Iris pigment epithelial cell (primary cell): Measurements from ENCODE around the gene STPG3.

Source experiments
- DNase-seq: peaks from one replicate; pipeline ENCODE4 v3.0.0-alpha.2; 2011; ENCODE audit warnings: low read depth

Gene STPG3

DNA sequence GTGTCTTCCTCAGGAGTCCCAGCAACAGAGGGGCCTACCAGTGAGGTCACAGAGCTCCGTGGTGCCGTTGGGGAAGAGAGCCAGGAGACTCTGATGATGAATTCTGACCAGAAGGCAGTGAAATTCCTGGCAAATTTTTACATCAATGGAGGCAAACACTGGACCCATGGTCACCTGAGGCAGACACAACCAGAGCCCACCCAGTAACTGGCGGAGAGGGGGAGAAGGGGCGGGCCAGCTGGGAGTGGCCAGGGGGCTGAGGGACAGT lies at the start of gene STPG3:
Gene STPG3 (plus strand): TSS at position 93 of the 268 bp plus-strand sequence. CDS start 1 bp downstream, at position 94.
- DNase-seq: no peak

DNA sequence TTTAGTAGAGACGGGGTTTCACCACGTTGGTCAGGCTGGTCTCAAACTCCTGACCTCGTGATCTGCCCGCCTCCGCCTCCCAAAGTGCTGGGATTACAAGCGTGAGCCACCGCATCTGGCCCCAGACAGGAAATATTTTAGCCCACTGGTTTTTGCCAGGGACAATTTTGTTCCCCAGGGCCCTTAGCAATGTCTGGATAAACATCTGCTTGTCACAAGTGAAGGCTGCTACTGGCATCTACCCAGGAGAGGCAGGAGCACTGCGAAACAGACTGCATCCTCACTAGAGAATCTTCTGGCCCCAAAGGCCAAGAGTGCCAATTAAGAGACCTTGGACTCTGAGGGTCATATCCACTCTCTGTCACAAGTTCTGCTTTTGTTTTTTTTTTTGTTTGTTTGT lies 48.1 kb upstream of the STPG3 start:
- DNase-seq: no peak

DNA sequence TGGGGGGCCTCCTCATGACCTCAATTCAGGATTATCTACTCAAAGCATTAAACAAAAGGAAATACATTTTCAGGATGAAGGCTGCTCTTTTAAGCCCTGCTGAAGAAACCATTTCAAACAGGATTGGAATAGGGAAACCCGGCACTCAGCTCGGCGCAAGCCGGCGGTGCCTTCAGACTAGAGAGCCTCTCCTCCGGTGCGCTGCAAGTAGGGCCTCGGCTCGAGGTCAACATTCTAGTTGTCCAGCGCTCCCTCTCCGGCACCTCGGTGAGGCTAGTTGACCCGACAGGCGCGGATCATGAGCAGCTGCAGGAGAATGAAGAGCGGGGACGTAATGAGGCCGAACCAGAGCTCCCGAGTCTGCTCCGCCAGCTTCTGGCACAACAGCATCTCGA lies 46.4 kb upstream of the STPG3 start:
- DNase-seq: no peak

DNA sequence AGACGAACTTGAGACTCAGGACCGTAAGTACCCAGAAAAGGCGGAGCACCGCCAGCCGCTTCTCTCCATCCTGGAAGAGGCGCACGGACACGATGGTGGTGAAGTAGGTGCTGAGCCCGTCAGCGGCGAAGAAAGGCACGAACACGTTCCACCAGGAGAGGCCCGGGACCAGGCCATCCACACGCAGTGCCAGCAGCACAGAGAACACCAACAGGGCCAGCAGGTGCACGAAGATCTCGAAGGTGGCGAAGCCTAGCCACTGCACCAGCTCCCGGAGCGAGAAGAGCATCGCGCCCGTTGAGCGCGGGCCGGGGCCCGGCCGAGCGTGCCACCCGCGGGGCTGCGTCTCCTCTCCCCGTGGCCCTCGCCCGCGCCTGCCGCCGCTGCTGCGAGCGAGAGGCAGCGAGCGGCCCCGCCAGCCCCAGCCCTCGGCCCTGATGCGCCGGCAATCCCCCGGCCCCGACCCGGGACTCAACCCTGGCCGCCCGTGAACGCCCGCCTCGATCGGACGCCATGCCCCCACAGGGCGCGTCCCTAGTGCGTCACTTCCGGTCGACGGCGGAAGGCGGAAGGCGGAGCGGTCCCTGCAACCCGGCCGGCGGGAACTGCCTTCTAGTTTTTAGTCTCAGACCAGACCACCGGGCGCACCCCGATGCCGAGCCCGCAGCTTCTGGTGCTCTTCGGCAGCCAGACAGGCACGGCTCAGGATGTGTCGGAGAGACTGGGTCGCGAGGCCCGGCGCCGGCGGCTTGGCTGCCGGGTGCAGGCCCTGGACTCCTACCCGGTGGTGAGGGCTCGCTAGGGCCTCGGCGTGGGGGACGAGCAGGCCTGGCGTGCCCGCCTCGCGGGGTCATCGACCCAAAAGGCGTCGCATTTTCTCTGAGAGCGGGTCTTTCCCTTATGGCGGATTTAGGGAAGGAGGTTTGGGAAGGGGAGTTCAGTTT lies 45.7 kb upstream of the STPG3 start, which contains the start of the genes NDOR1 and TMEM203:
Gene NDOR1 (plus strand): TSS at position 575 of the 944 bp plus-strand sequence. CDS start 78 bp downstream, at position 653.
Gene TMEM203 (minus strand): TSS at position 523 of the 944 bp plus-strand sequence. CDS start 234 bp downstream, at position 289.
- peak; percentile 83 for DNase-seq

DNA sequence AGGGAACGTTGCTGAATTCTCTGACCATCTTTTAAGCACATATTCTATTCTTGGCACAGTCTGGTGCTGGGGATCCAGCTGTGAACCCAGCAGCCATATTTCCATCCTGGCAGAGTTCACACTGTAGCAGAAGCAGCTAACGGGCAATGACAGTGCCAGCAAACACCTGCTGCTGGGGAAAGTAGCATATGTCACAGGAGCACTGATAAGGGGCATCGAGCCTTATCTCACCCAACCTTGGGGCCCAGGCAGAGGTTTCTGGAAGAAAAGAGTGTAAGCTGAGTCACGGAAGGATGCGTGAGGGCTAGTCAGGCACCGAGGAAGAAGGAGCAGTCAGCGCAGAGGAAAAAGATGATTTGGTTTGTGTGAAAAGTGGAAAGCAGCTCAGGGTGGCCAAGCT lies 44.5 kb upstream of the STPG3 start:
- DNase-seq: no peak

DNA sequence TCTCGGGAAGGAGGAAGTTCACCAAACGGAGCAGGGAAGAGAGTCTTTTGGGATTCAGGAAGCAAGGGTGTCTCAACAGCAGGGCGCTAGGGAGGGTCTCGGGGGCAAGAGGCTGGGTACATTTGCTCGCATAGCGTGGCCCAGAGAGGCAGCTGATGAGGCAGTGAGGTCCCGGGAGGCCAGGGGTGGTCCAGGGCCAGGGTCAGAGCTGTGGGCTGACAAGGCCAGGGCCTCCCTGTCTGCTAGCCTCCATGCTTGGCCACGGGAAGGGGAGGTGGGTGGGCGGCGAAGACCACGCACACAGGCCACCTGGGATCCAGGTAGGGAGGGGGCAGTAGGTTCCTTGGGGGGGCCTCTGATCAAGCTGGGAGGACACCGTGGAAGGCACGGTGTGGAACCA lies 39.6 kb upstream of the STPG3 start:
- no peak for DNase-seq

DNA sequence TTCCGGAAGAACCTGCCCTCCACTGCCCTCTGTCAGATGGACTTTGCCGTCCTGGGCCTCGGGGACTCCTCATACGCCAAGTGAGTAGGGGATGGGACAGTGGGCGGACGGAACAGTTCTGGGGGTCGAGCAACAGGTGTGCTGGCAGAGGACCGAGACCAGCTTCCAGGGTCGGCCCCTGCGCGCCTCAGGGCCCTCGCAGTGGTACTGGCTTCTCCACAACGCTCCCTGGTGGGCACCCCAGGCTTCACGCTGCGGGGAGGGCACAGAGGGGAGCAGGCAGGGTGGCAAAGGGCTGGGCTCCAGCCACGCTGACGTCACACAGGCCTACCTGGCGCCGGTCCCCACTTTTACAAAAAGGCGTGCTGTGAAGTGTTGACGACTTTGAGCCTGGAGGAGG lies 38.6 kb upstream of the STPG3 start:
- no peak for DNase-seq

DNA sequence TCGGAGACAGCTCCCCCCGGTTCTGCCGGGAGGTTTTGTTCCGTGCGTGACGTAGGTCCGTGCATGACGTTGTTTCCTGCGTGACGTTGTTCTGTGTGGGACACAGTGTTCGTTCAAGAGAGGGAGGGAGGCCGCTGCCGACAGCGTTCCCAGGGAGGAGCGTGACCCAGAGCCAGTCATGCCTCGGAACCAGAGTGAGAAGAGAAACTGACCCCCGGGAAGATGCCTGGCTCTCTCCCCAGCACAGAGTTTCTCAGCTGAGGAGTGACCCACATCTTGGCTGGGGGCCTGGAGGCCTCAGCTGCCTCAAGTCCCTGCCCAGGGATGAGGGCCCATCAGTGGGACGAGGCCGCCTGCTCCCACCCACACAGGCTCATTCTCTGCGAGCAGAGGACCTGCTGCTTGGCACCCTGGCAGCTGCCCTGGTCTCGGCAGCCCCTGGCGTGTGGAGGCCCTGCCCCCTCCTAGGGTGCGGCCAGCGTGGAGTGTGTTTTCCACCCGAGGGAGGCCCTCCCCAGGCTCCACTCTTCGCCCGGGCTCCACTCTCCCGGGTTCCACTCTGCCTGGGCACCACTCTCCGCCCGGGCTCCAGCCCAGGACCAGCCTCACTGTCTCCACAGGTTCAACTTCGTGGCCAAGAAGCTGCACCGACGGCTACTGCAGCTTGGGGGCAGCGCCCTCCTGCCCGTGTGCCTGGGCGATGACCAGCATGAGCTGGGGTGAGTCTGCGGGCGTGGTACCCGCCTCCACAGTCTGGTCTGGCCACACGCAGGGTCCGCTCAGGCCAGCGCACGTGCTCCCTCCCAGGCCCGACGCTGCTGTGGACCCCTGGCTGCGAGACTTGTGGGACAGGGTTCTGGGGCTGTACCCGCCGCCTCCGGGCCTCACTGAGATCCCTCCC lies 37.7 kb upstream of the STPG3 start:
- DNase-seq: no peak

DNA sequence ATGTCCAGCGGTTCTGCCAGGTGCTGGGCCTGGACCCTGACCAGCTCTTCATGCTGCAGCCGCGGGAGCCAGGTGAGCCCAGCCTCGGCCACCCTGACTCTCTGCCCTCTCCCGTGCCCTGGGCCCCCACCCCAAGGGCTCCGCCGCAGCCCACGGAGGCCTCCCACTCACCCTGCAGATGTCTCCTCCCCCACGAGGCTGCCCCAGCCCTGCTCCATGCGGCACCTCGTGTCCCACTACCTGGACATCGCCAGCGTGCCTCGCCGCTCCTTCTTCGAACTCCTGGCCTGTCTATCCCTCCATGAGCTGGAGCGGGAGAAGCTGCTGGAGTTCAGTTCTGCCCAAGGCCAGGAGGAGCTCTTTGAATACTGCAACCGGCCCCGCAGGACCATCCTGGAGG lies 36.5 kb upstream of the STPG3 start:
- no peak for DNase-seq

DNA sequence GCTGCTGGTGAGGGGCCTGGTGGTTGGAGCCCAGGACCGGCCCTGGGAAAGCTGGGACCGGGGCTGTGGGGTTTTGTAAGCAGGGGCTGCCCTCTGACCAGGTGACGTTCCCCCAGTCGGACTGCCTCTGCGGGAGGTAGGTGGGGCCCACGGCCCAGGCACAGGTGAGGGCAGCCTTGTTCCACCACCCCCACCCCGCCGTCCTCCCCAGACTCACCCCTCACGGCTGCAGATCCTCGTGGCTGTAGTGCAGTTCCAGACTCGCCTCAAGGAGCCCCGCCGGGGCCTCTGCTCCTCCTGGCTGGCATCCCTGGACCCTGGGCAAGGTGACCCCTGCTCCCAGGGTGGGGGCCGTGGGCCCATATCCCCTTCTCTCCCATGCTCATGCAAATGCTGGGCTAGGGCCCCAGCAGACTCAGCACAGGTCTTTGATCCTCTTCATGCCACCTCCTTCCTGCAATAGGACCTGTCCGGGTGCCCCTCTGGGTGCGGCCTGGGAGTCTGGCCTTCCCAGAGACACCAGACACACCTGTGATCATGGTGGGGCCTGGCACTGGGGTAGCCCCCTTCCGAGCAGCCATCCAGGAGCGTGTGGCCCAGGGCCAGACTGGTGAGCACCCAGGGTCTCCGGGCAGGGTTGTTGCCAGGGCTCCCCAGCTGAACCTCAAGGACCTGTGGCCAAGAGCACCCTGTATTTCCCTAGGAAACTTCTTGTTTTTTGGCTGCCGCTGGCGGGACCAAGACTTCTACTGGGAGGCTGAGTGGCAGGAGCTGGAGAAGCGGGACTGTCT lies 35.7 kb upstream of the STPG3 start:
- no peak for DNase-seq

DNA sequence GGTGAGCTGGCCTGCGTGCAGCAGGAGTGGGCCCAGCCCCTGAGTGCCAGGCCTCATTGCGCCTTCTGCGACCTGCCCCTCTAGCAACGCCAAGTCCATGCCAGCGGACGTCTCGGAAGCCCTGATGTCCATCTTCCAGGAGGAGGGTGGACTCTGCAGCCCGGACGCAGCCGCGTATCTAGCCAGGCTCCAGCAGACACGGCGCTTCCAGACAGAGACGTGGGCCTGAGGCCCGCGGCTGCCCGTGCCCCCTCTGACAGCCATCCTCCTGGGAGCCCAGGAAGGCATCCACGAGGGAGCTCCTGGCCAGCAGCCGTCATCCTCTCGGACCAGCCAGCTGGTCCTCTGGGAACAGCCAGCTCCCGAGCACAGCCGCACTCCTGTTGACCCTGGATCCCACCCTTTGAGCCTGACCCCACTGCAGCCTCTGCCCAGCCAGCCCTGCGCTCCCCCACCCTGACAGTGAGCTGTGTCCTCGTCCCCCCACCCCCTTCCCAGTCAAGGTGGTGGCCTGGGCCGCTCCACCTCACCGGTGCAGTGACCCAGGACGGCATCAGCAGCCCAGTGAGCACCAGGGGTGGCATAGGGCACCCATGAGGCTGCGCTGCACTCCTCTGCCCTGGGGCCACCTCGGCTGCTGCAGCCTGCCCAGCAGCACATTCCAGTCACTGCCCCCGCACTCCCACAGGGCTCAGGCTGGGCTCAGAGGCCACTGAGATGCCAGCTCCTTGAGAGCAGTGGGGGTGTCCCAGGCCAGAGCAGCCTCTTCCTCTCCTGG lies 34.7 kb upstream of the STPG3 start:
- no peak for DNase-seq

DNA sequence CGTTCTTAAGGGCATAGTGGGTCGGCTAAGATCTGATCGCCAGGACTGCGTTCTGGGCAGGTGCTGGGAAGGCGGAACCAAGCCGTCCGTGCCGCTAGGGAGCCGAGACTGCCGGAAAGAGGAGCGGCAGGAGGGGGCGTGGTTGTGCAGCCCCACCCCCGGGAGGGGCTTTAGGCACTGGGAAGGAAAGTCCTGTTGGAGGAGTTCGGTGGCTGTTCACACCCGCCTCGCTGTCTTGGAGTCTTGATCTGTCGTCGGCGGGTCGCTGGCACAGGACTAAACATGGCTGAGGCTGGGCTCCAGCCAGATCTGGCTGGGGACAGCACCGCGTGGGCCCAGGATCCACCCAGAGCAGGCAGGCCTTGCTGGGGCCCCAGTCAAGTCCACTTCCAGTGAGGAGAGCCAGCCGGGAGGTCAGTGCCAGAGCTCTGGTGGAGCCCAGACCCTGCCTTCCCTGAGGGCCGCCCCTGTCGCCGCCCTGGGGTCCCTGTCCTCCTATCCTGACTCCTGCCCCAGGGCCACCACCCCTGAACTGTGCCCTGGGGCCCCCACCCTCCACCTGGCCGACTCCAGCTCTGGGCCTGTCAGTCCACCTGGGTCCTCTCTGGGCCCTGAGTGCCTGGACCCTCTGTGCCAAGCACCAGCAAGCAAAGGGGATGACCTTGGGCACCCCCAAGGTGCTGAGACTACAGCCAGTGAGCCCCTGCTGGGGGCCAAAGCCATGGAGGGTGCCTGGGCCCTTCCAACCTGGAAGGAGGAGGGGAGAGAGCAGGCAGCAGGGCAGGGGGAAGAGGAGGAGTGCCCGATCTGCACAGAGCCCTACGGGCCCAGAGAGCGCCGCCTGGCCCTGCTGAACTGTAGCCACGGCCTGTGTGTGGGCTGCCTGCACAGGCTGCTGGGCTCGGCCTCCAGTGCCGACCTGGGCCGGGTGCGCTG lies 33.5 kb upstream of the STPG3 start:
- DNase-seq: no peak

DNA sequence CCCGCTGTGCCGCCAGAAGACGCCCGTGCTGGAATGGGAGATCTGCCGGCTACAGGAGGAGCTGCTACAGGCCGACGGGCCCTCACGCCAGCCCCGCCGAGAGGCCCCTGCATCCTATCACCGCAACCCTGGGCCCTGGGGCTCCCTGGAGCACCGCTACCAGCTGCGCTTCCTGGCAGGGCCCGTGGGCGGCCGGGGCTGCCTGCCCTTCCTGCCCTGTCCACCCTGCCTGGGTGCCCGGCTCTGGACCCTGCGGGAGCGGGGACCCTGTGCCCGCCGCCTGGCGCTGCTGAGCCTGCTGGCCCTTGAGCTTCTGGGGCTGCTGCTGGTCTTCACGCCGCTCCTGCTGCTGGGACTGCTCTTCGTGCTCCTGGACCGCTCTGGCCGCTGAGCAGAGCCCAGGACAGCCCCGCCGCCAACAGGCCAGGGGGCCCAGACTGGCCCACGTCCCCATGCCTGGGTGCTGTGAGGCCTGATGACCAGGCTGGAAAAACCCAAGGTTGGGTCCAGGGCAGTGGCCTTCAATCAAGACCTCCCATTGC lies 32.8 kb upstream of the STPG3 start:
- no peak for DNase-seq

DNA sequence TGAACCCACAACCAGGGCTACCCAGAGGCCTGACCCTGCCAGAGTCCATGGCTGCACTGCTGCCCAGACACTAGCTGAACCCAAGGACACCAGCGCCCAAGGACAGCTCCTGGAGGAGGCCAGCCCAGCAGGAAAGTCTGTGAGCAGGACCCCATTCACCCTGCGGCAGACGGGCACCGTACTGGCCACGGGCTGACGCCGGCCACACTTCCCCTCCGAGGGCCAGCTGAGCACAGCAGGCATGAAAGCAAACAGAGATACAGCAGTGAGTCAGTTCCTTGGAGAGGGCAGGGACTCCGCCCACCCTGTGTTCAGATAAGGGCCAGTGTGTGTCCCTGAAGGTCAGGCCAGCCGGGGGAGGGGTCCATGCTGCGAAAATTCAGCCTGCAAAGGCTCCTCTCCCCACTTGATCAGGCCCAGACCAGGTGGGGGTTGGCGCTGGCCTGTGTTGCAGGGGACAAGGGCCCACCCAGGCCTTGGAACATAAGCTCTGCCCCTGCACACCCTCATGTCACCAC lies 32.3 kb upstream of the STPG3 start:
- peak; percentile 58 for DNase-seq

DNA sequence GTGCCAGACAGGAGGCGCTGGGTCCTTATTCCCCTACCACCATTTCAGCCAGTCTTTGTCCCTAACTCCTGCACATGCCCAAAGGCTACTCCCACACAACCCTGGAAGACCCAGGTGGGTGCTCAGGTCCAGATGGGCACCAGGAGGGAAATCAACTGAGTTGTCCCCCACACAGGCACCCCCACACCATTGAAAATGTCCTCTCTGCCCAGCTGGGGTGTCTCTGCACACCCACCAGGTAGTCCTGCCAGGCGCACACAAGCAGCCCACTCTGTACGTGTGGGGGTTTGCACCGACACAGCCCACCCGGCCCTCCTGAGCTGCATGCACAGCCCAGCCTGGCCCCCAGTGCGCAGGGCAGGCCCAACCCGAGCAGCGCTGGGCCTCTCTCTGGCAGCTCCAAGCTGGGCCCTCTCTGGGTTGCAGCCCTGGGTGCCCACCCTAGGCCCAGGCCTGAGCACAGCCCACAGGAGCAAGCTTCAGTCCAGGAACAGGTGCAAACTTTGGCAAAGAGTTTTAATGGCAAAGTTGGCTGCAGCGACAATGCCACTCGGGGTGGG lies 31.2 kb upstream of the STPG3 start:
- no peak for DNase-seq

DNA sequence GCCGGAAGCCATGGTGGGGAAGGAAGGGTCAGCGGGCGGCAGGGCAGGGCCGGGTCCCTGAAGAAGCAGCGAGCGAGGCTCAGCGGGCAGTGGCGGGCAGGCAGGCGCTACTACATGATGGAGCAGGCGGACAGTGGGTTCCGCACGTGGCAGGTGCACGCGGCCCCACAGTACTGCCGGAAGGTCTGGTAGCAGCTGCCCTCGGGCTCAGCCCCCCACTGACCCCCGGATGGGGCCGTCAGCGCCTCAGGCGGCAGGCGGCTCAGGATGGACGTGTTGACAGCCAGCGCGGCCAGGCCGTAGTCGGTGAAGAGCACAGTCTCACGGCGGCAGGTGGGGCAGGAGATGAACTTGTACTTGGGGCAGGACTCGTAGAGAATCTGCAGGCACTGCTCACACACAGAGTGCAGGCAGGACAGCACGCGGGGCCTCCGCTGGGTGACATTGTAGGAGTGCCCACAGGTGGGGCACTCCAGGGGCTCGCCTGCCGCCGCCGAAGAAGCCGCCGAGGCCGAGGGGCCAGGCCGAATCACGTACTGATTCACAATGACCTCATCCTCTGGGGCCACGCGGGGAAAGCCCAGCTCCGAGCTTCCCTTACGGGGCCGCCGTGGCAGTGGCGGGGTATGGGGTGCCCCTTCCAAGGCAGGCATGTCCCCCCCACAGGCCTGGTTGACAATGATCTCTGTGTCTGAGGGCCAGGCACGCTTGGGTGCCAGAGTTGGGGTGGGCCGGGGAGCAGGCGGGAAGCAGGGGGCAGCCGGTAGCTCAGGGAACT lies 30.6 kb upstream of the STPG3 start:
- no peak for DNase-seq

DNA sequence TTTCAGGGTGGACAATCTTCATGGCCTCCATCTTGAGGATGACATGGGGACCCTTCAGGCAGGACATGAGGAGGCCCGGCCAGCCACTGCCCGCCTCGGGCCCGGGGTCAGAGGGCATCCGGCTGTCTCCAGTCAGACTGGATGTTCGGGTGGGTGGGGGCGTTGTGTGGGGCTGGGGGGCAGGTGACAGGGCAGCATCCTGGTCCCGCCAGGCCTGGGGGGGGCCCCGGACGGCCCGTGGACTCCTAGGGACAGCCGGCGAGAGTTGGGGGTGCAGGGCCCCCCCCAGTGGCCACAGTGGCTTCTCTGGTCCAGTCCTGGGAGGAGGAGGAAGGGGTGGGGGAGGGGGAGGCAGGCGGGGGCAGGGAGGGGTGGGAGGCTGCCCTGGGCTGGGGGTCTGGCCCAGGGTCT lies 30.0 kb upstream of the STPG3 start:
- no peak for DNase-seq

DNA sequence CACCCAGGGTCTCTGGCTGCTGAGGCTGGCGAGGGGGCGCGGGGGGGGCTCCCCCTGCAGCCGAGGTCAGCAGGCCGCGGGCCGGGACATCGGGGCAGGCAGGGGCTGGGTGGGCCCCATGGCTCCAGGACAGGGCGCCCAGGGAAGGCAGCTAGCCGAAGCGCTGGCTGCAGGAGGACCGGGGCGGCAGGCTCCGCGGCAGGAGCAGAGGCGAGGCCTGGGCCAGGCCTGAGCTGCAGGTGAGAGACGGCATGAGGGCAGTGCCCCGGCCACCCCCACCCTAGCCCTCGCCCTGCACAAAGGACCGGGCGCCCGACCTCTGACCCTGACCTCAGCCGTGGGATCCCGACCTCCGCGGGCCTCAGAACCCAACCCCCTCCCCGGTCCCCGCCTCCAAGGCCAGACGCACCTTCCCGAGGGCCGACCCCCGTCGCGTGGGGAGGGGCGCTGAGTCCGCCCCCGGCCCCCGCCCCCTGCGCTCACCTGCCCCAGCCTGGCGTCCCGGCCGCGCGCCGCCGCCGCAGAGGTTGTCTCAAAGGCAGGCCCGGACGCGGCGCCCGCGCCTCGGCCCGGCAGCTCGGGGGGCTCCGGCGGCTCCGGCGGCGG lies 29.5 kb upstream of the STPG3 start:
- DNase-seq: no peak
